ENCODE data around the gene RAPGEF2. TPM values are rescaled to one million over a fixed set of nuclear protein-coding genes. Genes with fewer than 3 reads are reported as not detected.
A peak's percentile ranks its signal among the peaks of the same experiment; 100 is the strongest.

Gene RAPGEF2
- total and polyA plus RNA-seq, 10 of the 15 experiments (the other 5 are each of a cell fraction or from before 2014, with no cell fraction given), result 0.31 to 24.0 (median 2.9) TPM

DNA sequence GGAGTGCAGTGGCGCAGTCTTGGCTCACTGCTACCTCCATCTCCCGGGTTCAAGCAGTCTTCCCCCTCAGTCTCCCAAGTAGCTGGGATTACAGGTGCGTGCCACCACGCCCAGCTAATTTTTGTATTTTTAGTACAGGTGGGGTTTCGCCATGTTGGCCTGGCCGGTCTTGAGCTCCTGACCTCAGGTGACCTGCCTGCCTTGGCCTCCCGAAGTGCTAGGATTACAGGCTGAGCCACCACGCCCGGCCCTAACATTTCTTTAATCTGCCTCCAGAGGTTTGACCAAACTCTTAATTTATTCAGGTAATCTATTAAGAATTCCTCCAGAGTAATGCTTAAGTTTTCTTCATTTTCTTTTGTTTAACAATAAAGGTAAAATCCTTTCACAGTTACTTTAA lies 171.0 kb downstream of the RAPGEF2 start (continued):
- TF ChIP-seq IKZF1 (conservative IDR thresholded peaks at IDR 0.05) (no peak), WRNIP1 (IDR thresholded peaks at IDR 0.05; ENCODE audit: borderline replicate concordance, low read depth, low read length) (no peak)

GRCh38 chr4:159278399-159278798 lies 175.5 kb downstream of the RAPGEF2 start:
- FAIRE-seq, result peak; percentile 13
- no peaks in the 10 kb centered on the region for H4K20me1 ChIP-seq (ENCODE audit: control insufficient read depth, insufficient read depth)
- 36% methylated on average over 5 of the region's 5 CpGs for WGBS (ENCODE audit: insufficient coverage, insufficient replicate concordance, low lambda C conversion rate, missing lambda C conversion rate)
- BruUV-seq (replicated peaks), result no TSS peak
- ChIA-PET RAD21 (ENCODE audit: unreplicated experiment) (no interaction called here), SMC1A (ENCODE audit: uncharacterized antibody, unreplicated experiment) (interaction anchor here (0.8 kb wide), 1 partner anchor 10 kb away, joined by 3 read pairs; no protein-coding TSS in a partner anchor), CTCF (interaction anchor here (0.6 kb wide), 1 partner anchor 37 kb away, joined by 3 read pairs; no protein-coding TSS in a partner anchor), POLR2A (no interaction called here)
- no peak overlapping the region for H3K4me2 ChIP-seq (ENCODE audit: control insufficient read depth, insufficient read depth)
- no peaks in the 10 kb centered on the region for H3K9me3 ChIP-seq (replicated peaks; ENCODE audit: control insufficient read depth, insufficient read depth, low read length)
- no peak; the same call in none of the 3 replicates for ATAC-seq
- in situ Hi-C loops (cut with MboI), result no loop called here
- no peak overlapping the region for H3K27ac ChIP-seq (ENCODE audit: control insufficient read depth, insufficient read depth)
- H2AFZ ChIP-seq (ENCODE audit: control insufficient read depth, low read depth, low read length), result no peak overlapping the region
- H3K4me3 ChIP-seq, result no peak overlapping the region
- no peaks in the 10 kb centered on the region for H3K27me3 ChIP-seq (replicated peaks in 1 of 2; ENCODE audit: control insufficient read depth in 2 of 2, insufficient read depth in 2 of 2, low read length in 1 of 2)
- no peak overlapping the region for H3K9ac ChIP-seq (ENCODE audit: control insufficient read depth, insufficient read depth, low read length)
- no peaks in the 10 kb centered on the region for H3K79me2 ChIP-seq (ENCODE audit: control insufficient read depth, insufficient read depth, low read length)
- DNase-seq (ENCODE audit: low read depth, low spot score), result no peak
- H3K36me3 ChIP-seq (ENCODE audit: control insufficient read depth in 2 of 2, insufficient read depth in 2 of 2, low read length in 1 of 2), result no peaks in the 10 kb centered on the region; a peak in 1 of 4 replicates
- no peaks in the 10 kb centered on the region for H3K4me1 ChIP-seq (ENCODE audit: control insufficient read depth, insufficient read depth, low read length)
- intact Hi-C loops (cut with micrococcal nuclease; ENCODE audit: unreplicated experiment), result no loop called here
- TF ChIP-seq EP300 (IDR thresholded peaks at IDR 0.05; ENCODE audit: borderline replicate concordance in 1 of 2, control insufficient read depth in 1 of 2, low read depth in 2 of 2, low read length in 2 of 2) (no peak), BRCA1 (IDR thresholded peaks at IDR 0.05; ENCODE audit: low read depth, low read length) (no peak), TCF3 (IDR thresholded peaks at IDR 0.05; ENCODE audit: borderline replicate concordance, insufficient read depth, low read depth, low read length) (no peak), PBX3 (IDR thresholded peaks at IDR 0.05; ENCODE audit: insufficient replicate concordance, low read depth, low read length) (no peak)
- TF ChIP-seq, protein P1, sequence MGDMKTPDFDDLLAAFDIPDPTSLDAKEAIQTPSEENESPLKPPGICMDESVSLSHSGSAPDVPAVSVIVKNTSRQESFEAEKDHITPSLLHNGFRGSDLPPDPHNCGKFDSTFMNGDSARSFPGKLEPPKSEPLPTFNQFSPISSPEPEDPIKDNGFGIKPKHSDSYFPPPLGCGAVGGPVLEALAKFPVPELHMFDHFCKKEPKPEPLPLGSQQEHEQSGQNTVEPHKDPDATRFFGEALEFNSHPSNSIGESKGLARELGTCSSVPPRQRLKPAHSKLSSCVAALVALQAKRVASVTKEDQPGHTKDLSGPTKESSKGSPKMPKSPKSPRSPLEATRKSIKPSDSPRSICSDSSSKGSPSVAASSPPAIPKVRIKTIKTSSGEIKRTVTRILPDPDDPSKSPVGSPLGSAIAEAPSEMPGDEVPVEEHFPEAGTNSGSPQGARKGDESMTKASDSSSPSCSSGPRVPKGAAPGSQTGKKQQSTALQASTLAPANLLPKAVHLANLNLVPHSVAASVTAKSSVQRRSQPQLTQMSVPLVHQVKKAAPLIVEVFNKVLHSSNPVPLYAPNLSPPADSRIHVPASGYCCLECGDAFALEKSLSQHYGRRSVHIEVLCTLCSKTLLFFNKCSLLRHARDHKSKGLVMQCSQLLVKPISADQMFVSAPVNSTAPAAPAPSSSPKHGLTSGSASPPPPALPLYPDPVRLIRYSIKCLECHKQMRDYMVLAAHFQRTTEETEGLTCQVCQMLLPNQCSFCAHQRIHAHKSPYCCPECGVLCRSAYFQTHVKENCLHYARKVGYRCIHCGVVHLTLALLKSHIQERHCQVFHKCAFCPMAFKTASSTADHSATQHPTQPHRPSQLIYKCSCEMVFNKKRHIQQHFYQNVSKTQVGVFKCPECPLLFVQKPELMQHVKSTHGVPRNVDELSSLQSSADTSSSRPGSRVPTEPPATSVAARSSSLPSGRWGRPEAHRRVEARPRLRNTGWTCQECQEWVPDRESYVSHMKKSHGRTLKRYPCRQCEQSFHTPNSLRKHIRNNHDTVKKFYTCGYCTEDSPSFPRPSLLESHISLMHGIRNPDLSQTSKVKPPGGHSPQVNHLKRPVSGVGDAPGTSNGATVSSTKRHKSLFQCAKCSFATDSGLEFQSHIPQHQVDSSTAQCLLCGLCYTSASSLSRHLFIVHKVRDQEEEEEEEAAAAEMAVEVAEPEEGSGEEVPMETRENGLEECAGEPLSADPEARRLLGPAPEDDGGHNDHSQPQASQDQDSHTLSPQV (IDR thresholded peaks at IDR 0.05), result no peak
- TF ChIP-seq, protein P2, sequence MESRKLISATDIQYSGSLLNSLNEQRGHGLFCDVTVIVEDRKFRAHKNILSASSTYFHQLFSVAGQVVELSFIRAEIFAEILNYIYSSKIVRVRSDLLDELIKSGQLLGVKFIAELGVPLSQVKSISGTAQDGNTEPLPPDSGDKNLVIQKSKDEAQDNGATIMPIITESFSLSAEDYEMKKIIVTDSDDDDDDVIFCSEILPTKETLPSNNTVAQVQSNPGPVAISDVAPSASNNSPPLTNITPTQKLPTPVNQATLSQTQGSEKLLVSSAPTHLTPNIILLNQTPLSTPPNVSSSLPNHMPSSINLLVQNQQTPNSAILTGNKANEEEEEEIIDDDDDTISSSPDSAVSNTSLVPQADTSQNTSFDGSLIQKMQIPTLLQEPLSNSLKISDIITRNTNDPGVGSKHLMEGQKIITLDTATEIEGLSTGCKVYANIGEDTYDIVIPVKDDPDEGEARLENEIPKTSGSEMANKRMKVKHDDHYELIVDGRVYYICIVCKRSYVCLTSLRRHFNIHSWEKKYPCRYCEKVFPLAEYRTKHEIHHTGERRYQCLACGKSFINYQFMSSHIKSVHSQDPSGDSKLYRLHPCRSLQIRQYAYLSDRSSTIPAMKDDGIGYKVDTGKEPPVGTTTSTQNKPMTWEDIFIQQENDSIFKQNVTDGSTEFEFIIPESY (IDR thresholded peaks at IDR 0.05), result no peak
- TF ChIP-seq, protein P3, sequence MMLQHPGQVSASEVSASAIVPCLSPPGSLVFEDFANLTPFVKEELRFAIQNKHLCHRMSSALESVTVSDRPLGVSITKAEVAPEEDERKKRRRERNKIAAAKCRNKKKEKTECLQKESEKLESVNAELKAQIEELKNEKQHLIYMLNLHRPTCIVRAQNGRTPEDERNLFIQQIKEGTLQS (IDR thresholded peaks at IDR 0.05; ENCODE audit: borderline replicate concordance, extremely low read depth, low read depth, low read length), result no peak
- TF ChIP-seq, protein P4, sequence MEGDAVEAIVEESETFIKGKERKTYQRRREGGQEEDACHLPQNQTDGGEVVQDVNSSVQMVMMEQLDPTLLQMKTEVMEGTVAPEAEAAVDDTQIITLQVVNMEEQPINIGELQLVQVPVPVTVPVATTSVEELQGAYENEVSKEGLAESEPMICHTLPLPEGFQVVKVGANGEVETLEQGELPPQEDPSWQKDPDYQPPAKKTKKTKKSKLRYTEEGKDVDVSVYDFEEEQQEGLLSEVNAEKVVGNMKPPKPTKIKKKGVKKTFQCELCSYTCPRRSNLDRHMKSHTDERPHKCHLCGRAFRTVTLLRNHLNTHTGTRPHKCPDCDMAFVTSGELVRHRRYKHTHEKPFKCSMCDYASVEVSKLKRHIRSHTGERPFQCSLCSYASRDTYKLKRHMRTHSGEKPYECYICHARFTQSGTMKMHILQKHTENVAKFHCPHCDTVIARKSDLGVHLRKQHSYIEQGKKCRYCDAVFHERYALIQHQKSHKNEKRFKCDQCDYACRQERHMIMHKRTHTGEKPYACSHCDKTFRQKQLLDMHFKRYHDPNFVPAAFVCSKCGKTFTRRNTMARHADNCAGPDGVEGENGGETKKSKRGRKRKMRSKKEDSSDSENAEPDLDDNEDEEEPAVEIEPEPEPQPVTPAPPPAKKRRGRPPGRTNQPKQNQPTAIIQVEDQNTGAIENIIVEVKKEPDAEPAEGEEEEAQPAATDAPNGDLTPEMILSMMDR (IDR thresholded peaks at IDR 0.05 in 2 of 3, conservative IDR thresholded peaks at IDR 0.05 in 1 of 3; ENCODE audit: control insufficient read depth in 2 of 3, extremely low read depth in 1 of 3, insufficient read depth in 1 of 3, low read depth in 3 of 3, low read length in 3 of 3), result no peak
